Spleen (tissue), 7 donors: Measurements from ENCODE around the gene RERE.

Source experiments
- CTCF ChIP-seq, 11 experiments: fragments of 200-600 bp in 7 of 11; fragments of 450-650 bp in 4 of 11; sonication (generic) in 4 of 11; IDR thresholded peaks in 8 of 11; conservative IDR thresholded peaks in 3 of 11; 1 replicate in 7 of 11; 2 replicates in 4 of 11; pipeline versions ENCODE4 v1.4.0 to v1.8.0; 2016 to 2021; ENCODE audit warnings: antibody characterized with exemption in 11 of 11, inconsistent platforms in 4 of 11, mild to moderate bottlenecking in 1 of 11
- POLR2A ChIP-seq, 3 donors: fragments of 450-650 bp; IDR thresholded peaks; one replicate each; pipeline ENCODE4 v1.5.1; 2017; ENCODE audit warnings: antibody characterized with exemption in 3 of 3, mild to moderate bottlenecking in 1 of 3
- donor health status: DM: no; HTN: no; CAD: no; lungs with moderate emphysema.
- donor health status: DM: no; HTN: no; CAD: no.
- donor health status: DM: no; HTN: no; CAD: no.

GRCh38 chr1:8854240-8854639 is 36.8 kb upstream of the RERE start:
- TF ChIP-seq POLR2A (IDR thresholded peaks at IDR 0.05) (no peak), CTCF (IDR thresholded peaks at IDR 0.05 in 8 of 11, conservative IDR thresholded peaks at IDR 0.05 in 3 of 11) (no peak)
